ENCODE results near the gene DHCR7. TPM values are rescaled to one million over a fixed set of nuclear protein-coding genes. Genes with fewer than 3 reads are reported as not detected.

DHCR7 gene
- total RNA-seq, 1 donor from 2014 or later, result 140 TPM

DNA sequence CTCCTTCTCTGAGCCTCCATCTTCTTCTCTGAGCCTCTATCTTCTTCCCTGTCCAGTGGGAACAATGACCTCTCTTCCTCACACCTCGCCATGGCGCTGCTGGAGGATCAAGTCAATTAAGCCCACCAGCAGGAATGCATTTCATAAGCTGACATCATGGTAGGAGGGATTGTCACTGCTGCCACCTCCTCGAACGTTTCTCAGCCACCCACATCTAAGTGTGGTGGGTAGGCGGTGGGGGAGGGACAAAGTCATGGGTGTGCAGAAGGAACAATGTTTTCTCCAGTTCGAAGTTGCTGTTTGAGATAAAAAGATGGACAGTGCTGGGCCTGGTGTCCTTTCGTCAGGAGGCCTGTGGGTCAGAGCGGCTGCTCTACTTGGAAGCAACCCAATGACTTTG is 44.0 kb downstream of the DHCR7 start:
- H3K36me3 Mint-ChIP-seq (ENCODE audit: insufficient read depth), result no peaks in the 10 kb centered on the region
- TF ChIP-seq, protein P1, sequence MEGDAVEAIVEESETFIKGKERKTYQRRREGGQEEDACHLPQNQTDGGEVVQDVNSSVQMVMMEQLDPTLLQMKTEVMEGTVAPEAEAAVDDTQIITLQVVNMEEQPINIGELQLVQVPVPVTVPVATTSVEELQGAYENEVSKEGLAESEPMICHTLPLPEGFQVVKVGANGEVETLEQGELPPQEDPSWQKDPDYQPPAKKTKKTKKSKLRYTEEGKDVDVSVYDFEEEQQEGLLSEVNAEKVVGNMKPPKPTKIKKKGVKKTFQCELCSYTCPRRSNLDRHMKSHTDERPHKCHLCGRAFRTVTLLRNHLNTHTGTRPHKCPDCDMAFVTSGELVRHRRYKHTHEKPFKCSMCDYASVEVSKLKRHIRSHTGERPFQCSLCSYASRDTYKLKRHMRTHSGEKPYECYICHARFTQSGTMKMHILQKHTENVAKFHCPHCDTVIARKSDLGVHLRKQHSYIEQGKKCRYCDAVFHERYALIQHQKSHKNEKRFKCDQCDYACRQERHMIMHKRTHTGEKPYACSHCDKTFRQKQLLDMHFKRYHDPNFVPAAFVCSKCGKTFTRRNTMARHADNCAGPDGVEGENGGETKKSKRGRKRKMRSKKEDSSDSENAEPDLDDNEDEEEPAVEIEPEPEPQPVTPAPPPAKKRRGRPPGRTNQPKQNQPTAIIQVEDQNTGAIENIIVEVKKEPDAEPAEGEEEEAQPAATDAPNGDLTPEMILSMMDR (IDR thresholded peaks at IDR 0.05; ENCODE audit: unreplicated experiment), result no peak
- DNase-seq (ENCODE audit: low spot score, unreplicated experiment), result no peak

GRCh38 chr11:71402878-71403277 is 45.3 kb downstream of the DHCR7 start:
- H3K4me1 Mint-ChIP-seq (ENCODE audit: low read depth), result no peaks in the 10 kb centered on the region
- peaks cover 25% of the 10 kb centered on the region for H3K27me3 Mint-ChIP-seq
- H3K36me3 Mint-ChIP-seq (ENCODE audit: insufficient read depth), result no peaks in the 10 kb centered on the region
- H3K9me3 Mint-ChIP-seq (ENCODE audit: low read depth), result peaks cover 3% of the 10 kb centered on the region
- no peak for DNase-seq (ENCODE audit: low spot score, unreplicated experiment)
- TF ChIP-seq, protein P1 (IDR thresholded peaks at IDR 0.05; ENCODE audit: unreplicated experiment), result no peak
- H3K27ac Mint-ChIP-seq, result no peak overlapping the region
- no peak overlapping the region for H3K4me3 Mint-ChIP-seq (ENCODE audit: low read depth)

More for the DNA sequence above, 44.0 kb downstream of the DHCR7 start:
- Mint-ChIP-seq H3K9me3 (ENCODE audit: low read depth) (peaks cover 3% of the 10 kb centered on the region), H3K4me3 (ENCODE audit: low read depth) (no peak overlapping the region), H3K4me1 (ENCODE audit: low read depth) (no peaks in the 10 kb centered on the region), H3K27me3 (peaks cover 29% of the 10 kb centered on the region), H3K27ac (no peak overlapping the region)

GRCh38 chr11:71400216-71400615 is 48.0 kb downstream of the DHCR7 start:
- Mint-ChIP-seq H3K27ac (no peak overlapping the region), H3K9me3 (ENCODE audit: low read depth) (peaks cover 3% of the 10 kb centered on the region), H3K36me3 (ENCODE audit: insufficient read depth) (no peaks in the 10 kb centered on the region), H3K27me3 (peaks cover 16% of the 10 kb centered on the region), H3K4me1 (ENCODE audit: low read depth) (peaks cover 1% of the 10 kb centered on the region), H3K4me3 (ENCODE audit: low read depth) (no peak overlapping the region)
- no peak for DNase-seq (ENCODE audit: low spot score, unreplicated experiment)
- TF ChIP-seq, protein P1 (IDR thresholded peaks at IDR 0.05; ENCODE audit: unreplicated experiment), result no peak

- Mint-ChIP-seq H3K36me3 (ENCODE audit: insufficient read depth) (no peaks in the 10 kb centered on the region), H3K9me3 (ENCODE audit: low read depth) (peaks cover 3% of the 10 kb centered on the region), H3K4me1 (ENCODE audit: low read depth) (peaks cover 10% of the 10 kb centered on the region), H3K27ac (no peak overlapping the region), H3K4me3 (ENCODE audit: low read depth) (no peak overlapping the region), H3K27me3 (peaks cover 9% of the 10 kb centered on the region)
- no peak for DNase-seq (ENCODE audit: low spot score, unreplicated experiment)
- TF ChIP-seq, protein P1 (IDR thresholded peaks at IDR 0.05; ENCODE audit: unreplicated experiment), result no peak
Observed at GRCh38 chr11:71399341-71399740, 48.9 kb downstream of the DHCR7 start.

DNA sequence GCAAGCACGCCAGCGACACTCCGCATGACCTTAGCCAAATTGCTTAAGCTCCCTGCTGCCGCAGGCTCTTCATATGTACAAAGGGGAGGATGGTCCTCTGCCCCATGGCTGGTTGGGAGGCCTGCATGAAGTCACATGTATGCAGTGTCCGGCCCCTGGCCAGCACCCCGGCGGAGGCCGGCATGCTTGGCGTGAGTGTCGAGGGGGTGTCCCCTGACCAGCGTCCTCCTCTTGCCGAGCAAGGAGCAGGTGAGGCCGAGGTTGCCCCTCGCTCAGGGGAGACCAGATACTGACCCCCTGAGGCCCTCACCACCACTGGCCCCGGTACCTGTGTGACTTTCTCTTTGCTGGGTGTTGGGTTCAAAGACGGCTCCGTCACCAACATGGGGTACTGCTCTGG is 50.2 kb downstream of the DHCR7 start:
- H3K36me3 Mint-ChIP-seq (ENCODE audit: insufficient read depth), result no peaks in the 10 kb centered on the region
- H3K27ac Mint-ChIP-seq, result no peak overlapping the region
- peaks cover 4% of the 10 kb centered on the region for H3K9me3 Mint-ChIP-seq (ENCODE audit: low read depth)
- peaks cover 7% of the 10 kb centered on the region for H3K27me3 Mint-ChIP-seq
- TF ChIP-seq, protein P1 (IDR thresholded peaks at IDR 0.05; ENCODE audit: unreplicated experiment), result no peak
- H3K4me1 Mint-ChIP-seq (ENCODE audit: low read depth), result peaks cover 10% of the 10 kb centered on the region
- H3K4me3 Mint-ChIP-seq (ENCODE audit: low read depth), result no peak overlapping the region
- DNase-seq (ENCODE audit: low spot score, unreplicated experiment), result no peak

All from progenitor cell of endocrine pancreas (in vitro differentiated cells).